ENCODE results near the gene OFD1.

Gene OFD1

DNA sequence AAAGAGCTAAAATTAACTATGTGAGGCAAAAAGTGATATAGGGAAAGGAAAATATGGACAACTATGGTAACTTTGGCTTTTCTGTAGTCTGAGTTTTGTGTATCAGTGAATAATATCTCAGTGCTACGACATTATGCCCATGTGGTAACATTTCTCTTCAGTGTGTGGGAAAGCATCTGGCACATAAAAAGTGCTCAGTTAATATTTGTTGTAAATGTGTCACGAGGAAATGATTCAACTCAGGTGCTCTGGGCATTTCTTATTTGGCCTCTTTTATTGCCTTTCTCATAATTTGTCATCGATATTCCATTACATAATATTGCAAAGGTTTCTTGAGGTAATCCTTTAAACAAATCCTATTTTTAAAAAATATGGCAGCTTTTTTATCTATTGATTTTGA, 17.6 kb downstream of the OFD1 start:
- H3K27me3 ChIP-seq (ENCODE audit: control insufficient read depth in 1 of 2, insufficient read depth in 1 of 2, low read length in 2 of 2) = peaks cover 0 to 5% of the 10 kb centered on the region in 2 experiments
- H2AK5ac ChIP-seq (ENCODE audit: low read length, severe bottlenecking) = no peak overlapping the region
- no peak overlapping the region for H4K91ac ChIP-seq (ENCODE audit: low read length)
- H3K9ac ChIP-seq (ENCODE audit: low read length) = peak overlapping the region; percentile 16
- no peak overlapping the region for H3K4ac ChIP-seq (ENCODE audit: low read depth in 1 of 2, low read length in 2 of 2)
- H3K18ac ChIP-seq (ENCODE audit: low read depth in 1 of 2, low read length in 2 of 2) = no peak overlapping the region
- H3K9me3 ChIP-seq (ENCODE audit: control insufficient read depth, low read length) = no peaks in the 10 kb centered on the region
- DNase-seq = no peak
- no peak overlapping the region for H2BK5ac ChIP-seq (ENCODE audit: low read depth, low read length, poor library complexity, severe bottlenecking)
- no peak overlapping the region for H3K27ac ChIP-seq (ENCODE audit: low read length, poor library complexity, severe bottlenecking)
- WGBS = 100% methylated on average over 1 of the region's 3 CpGs
- H3K79me1 ChIP-seq (replicated peaks; ENCODE audit: low read length, poor library complexity, severe bottlenecking) = peaks cover 5% of the 10 kb centered on the region
- no peak overlapping the region for H2BK120ac ChIP-seq (ENCODE audit: low read depth, low read length)
- no peak overlapping the region for H3K14ac ChIP-seq (ENCODE audit: low read length in 2 of 2)
- no peak overlapping the region for H3K4me2 ChIP-seq (ENCODE audit: low read length, poor library complexity, severe bottlenecking)
- H3K36me3 ChIP-seq (ENCODE audit: control insufficient read depth in 1 of 2, insufficient read depth in 2 of 2, low read depth in 1 of 2, low read length in 2 of 2) = peaks cover 8 to 61% of the 10 kb centered on the region in 2 experiments
- H3K4me3 ChIP-seq (ENCODE audit: insufficient read depth in 1 of 2, low read depth in 1 of 2, low read length in 2 of 2) = no peak overlapping the region
- no peak overlapping the region for H2BK15ac ChIP-seq (ENCODE audit: low read depth, poor library complexity, severe bottlenecking)
- H3K4me1 ChIP-seq (ENCODE audit: control insufficient read depth, insufficient read depth, low read depth, low read length) = no peaks in the 10 kb centered on the region
- H4K8ac ChIP-seq (ENCODE audit: low read length) = no peak overlapping the region
- H2BK12ac ChIP-seq (ENCODE audit: low read length in 2 of 2) = no peak overlapping the region
- H3K23ac ChIP-seq (ENCODE audit: low read length in 2 of 2) = no peak overlapping the region
- no peak overlapping the region for H2AFZ ChIP-seq (ENCODE audit: low read depth, low read length)

DNA sequence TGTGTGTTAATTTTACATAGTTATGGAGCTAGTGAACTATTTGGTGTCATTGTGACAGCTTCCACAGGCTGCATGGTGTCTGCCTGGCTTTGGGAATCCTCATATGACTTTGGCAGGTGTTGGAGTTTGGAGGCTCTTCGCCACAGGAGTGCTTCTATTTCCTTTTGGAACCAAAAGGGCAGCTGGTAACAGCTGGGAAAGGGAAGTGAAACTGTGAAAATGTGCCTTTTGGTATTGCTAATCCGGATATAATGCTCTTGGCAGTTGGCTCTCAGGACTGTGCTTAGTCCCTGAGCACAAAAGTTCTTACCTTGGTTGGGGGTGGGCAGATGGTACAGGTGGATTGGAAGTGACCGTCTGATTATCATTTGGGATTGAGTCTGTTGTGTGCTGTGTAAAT, 18.1 kb downstream of the OFD1 start:
- H4K91ac ChIP-seq (ENCODE audit: low read length) = no peak overlapping the region
- DNase-seq = no peak
- no peak overlapping the region for H2BK120ac ChIP-seq (ENCODE audit: low read depth, low read length)
- no peak overlapping the region for H4K8ac ChIP-seq (ENCODE audit: low read length)
- no peak overlapping the region for H3K18ac ChIP-seq (ENCODE audit: low read depth in 1 of 2, low read length in 2 of 2)
- H3K9ac ChIP-seq (ENCODE audit: low read length) = no peak overlapping the region
- peaks cover 5% of the 10 kb centered on the region for H3K79me1 ChIP-seq (replicated peaks; ENCODE audit: low read length, poor library complexity, severe bottlenecking)
- H2BK5ac ChIP-seq (ENCODE audit: low read depth, low read length, poor library complexity, severe bottlenecking) = no peak overlapping the region
- H3K4me2 ChIP-seq (ENCODE audit: low read length, poor library complexity, severe bottlenecking) = no peak overlapping the region
- peaks cover 0 to 5% of the 10 kb centered on the region in 2 experiments for H3K27me3 ChIP-seq (ENCODE audit: control insufficient read depth in 1 of 2, insufficient read depth in 1 of 2, low read length in 2 of 2)
- no peak overlapping the region for H3K4me3 ChIP-seq (ENCODE audit: insufficient read depth in 1 of 2, low read depth in 1 of 2, low read length in 2 of 2)
- no peak overlapping the region for H3K27ac ChIP-seq (ENCODE audit: low read length, poor library complexity, severe bottlenecking)
- no peak overlapping the region for H2BK15ac ChIP-seq (ENCODE audit: low read depth, poor library complexity, severe bottlenecking)
- 97% methylated on average over 3 of the region's 3 CpGs for WGBS
- no peak overlapping the region for H2AFZ ChIP-seq (ENCODE audit: low read depth, low read length)
- no peaks in the 10 kb centered on the region for H3K4me1 ChIP-seq (ENCODE audit: control insufficient read depth, insufficient read depth, low read depth, low read length)
- H2AK5ac ChIP-seq (ENCODE audit: low read length, severe bottlenecking) = no peak overlapping the region
- peaks cover 8 to 66% of the 10 kb centered on the region in 2 experiments for H3K36me3 ChIP-seq (ENCODE audit: control insufficient read depth in 1 of 2, insufficient read depth in 2 of 2, low read depth in 1 of 2, low read length in 2 of 2)
- no peak overlapping the region for H3K14ac ChIP-seq (ENCODE audit: low read length in 2 of 2)
- no peak overlapping the region for H3K4ac ChIP-seq (ENCODE audit: low read depth in 1 of 2, low read length in 2 of 2)
- no peaks in the 10 kb centered on the region for H3K9me3 ChIP-seq (ENCODE audit: control insufficient read depth, low read length)
- no peak overlapping the region for H2BK12ac ChIP-seq (ENCODE audit: low read length in 2 of 2)
- H3K23ac ChIP-seq (ENCODE audit: low read length in 2 of 2) = no peak overlapping the region

DNA sequence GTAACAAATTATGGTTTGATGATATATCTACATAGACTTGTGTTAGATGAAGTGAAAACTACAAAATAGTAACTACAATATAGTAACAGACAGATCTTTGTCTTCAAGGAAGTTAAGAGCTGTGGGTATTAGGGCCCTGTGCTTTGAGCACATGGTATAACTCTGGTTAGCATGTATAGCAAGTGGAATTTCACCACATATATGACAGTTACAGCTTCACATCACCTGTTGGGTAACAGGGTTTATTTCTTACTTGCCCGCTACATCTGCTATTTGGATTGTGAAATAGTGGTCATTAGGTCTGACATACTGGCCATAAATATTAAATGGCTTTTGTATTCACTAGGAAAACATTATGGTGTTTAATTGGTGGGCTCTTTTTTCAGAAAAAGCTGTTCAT, 20.2 kb downstream of the OFD1 start:
- Histone ChIP-seq H3K9me3 (ENCODE audit: control insufficient read depth, low read length) (no peaks in the 10 kb centered on the region), H3K23ac (ENCODE audit: low read length in 2 of 2) (no peak overlapping the region), H3K4me3 (ENCODE audit: insufficient read depth in 1 of 2, low read depth in 1 of 2, low read length in 2 of 2) (no peak overlapping the region), H4K91ac (ENCODE audit: low read length) (no peak overlapping the region), H2AFZ (ENCODE audit: low read depth, low read length) (no peak overlapping the region), H2AK5ac (ENCODE audit: low read length, severe bottlenecking) (no peak overlapping the region), H3K4ac (ENCODE audit: low read depth in 1 of 2, low read length in 2 of 2) (no peak overlapping the region), H2BK15ac (ENCODE audit: low read depth, poor library complexity, severe bottlenecking) (no peak overlapping the region), H3K14ac (ENCODE audit: low read length in 2 of 2) (no peak overlapping the region), H2BK5ac (ENCODE audit: low read depth, low read length, poor library complexity, severe bottlenecking) (no peak overlapping the region), H3K79me1 (replicated peaks; ENCODE audit: low read length, poor library complexity, severe bottlenecking) (peaks cover 5% of the 10 kb centered on the region), H3K36me3 (ENCODE audit: control insufficient read depth in 1 of 2, insufficient read depth in 2 of 2, low read depth in 1 of 2, low read length in 2 of 2) (peaks cover 7 to 81% of the 10 kb centered on the region in 2 experiments), H3K27me3 (ENCODE audit: control insufficient read depth in 1 of 2, insufficient read depth in 1 of 2, low read length in 2 of 2) (peaks cover 0 to 5% of the 10 kb centered on the region in 2 experiments), H2BK120ac (ENCODE audit: low read depth, low read length) (no peak overlapping the region), H4K8ac (ENCODE audit: low read length) (no peak overlapping the region), H3K9ac (ENCODE audit: low read length) (no peak overlapping the region), H3K18ac (ENCODE audit: low read depth in 1 of 2, low read length in 2 of 2) (no peak overlapping the region), H3K4me1 (ENCODE audit: control insufficient read depth, insufficient read depth, low read depth, low read length) (no peaks in the 10 kb centered on the region), H3K4me2 (ENCODE audit: low read length, poor library complexity, severe bottlenecking) (no peak overlapping the region), H2BK12ac (ENCODE audit: low read length in 2 of 2) (no peak overlapping the region), H3K27ac (ENCODE audit: low read length, poor library complexity, severe bottlenecking) (no peak overlapping the region)
- WGBS = 100% methylated on average over 1 of the region's 1 CpG
- no peak for DNase-seq

DNA sequence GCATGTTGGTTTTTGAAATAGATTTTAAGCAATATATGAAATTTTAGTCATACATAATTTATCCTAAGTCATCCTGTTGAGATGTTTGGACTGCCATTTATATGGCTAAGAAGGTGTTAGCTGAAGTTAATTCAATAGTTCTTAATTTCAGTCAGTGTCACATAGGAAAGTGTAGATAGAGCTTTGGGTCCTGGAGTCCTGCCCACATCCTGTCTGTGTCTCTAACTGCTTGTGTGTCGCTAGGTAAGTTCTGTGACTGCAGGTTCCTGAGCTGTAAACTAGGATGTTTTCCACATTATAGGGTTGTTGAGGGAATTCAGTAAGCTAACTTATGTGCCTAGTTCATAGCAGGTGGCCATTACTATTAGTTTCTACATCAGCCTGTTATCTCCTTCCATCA, 20.7 kb downstream of the OFD1 start:
- Histone ChIP-seq H2BK5ac (ENCODE audit: low read depth, low read length, poor library complexity, severe bottlenecking) (no peak overlapping the region), H3K27me3 (ENCODE audit: control insufficient read depth in 1 of 2, insufficient read depth in 1 of 2, low read length in 2 of 2) (peaks cover 0 to 3% of the 10 kb centered on the region in 2 experiments), H4K8ac (ENCODE audit: low read length) (no peak overlapping the region), H3K23ac (ENCODE audit: low read length in 2 of 2) (no peak overlapping the region), H3K9ac (ENCODE audit: low read length) (no peak overlapping the region), H3K36me3 (ENCODE audit: control insufficient read depth in 1 of 2, insufficient read depth in 2 of 2, low read depth in 1 of 2, low read length in 2 of 2) (peaks cover 7 to 82% of the 10 kb centered on the region in 2 experiments), H2AFZ (ENCODE audit: low read depth, low read length) (no peak overlapping the region), H2BK12ac (ENCODE audit: low read length in 2 of 2) (no peak overlapping the region), H3K18ac (ENCODE audit: low read depth in 1 of 2, low read length in 2 of 2) (no peak overlapping the region), H2AK5ac (ENCODE audit: low read length, severe bottlenecking) (no peak overlapping the region), H2BK15ac (ENCODE audit: low read depth, poor library complexity, severe bottlenecking) (no peak overlapping the region), H3K14ac (ENCODE audit: low read length in 2 of 2) (no peak overlapping the region), H2BK120ac (ENCODE audit: low read depth, low read length) (no peak overlapping the region), H3K9me3 (ENCODE audit: control insufficient read depth, low read length) (no peaks in the 10 kb centered on the region), H3K4me3 (ENCODE audit: insufficient read depth in 1 of 2, low read depth in 1 of 2, low read length in 2 of 2) (no peak overlapping the region), H3K4ac (ENCODE audit: low read depth in 1 of 2, low read length in 2 of 2) (no peak overlapping the region), H3K27ac (ENCODE audit: low read length, poor library complexity, severe bottlenecking) (no peak overlapping the region), H3K79me1 (replicated peaks; ENCODE audit: low read length, poor library complexity, severe bottlenecking) (peaks cover 5% of the 10 kb centered on the region), H3K4me2 (ENCODE audit: low read length, poor library complexity, severe bottlenecking) (no peak overlapping the region), H3K4me1 (ENCODE audit: control insufficient read depth, insufficient read depth, low read depth, low read length) (no peaks in the 10 kb centered on the region), H4K91ac (ENCODE audit: low read length) (no peak overlapping the region)
- DNase-seq = no peak
- no CpG with 5 or more reads among the region's 1 CpG for WGBS

Measured in mesenchymal stem cell (in vitro differentiated cells and primary cell).